ENCODE measurements around the gene AKAP6. TPM values are rescaled to one million over a fixed set of nuclear protein-coding genes. Genes with fewer than 3 reads are reported as not detected.

AKAP6 gene
- total RNA-seq, 1 experiment from 2014 or later, result 2.8 TPM

- CTCF ChIA-PET, result no interaction called here
- Mint-ChIP-seq H3K27me3 (ENCODE audit: unreplicated experiment) (no peaks in the 10 kb centered on the region), H3K27ac (ENCODE audit: unreplicated experiment) (no peak overlapping the region), H3K36me3 (ENCODE audit: insufficient read depth, unreplicated experiment) (no peaks in the 10 kb centered on the region), H3K9me3 (ENCODE audit: low read depth, unreplicated experiment) (no peaks in the 10 kb centered on the region), H3K4me1 (ENCODE audit: low read depth, unreplicated experiment) (no peaks in the 10 kb centered on the region), H3K4me3 (ENCODE audit: low read depth, unreplicated experiment) (no peak overlapping the region)
- no TSS peak for BruUV-seq (replicated peaks)
- DNase-seq, result no peak
- TF ChIP-seq CTCF (IDR thresholded peaks at IDR 0.05; ENCODE audit: unreplicated experiment), result no peak
- intact Hi-C loops (cut with micrococcal nuclease; ENCODE audit: unreplicated experiment), result no loop called here
These were observed 518.8 kb downstream of the AKAP6 start for GRCh38 chr14:32847867-32848266.

- Mint-ChIP-seq H3K4me3 (ENCODE audit: low read depth, unreplicated experiment) (no peak overlapping the region), H3K27me3 (ENCODE audit: unreplicated experiment) (no peaks in the 10 kb centered on the region), H3K4me1 (ENCODE audit: low read depth, unreplicated experiment) (no peaks in the 10 kb centered on the region), H3K36me3 (ENCODE audit: insufficient read depth, unreplicated experiment) (no peaks in the 10 kb centered on the region), H3K9me3 (ENCODE audit: low read depth, unreplicated experiment) (peaks cover 6% of the 10 kb centered on the region), H3K27ac (ENCODE audit: unreplicated experiment) (no peak overlapping the region)
- DNase-seq, result no peak
- BruUV-seq (replicated peaks), result no TSS peak
- TF ChIP-seq CTCF (IDR thresholded peaks at IDR 0.05; ENCODE audit: unreplicated experiment), result no peak
- intact Hi-C loops (cut with micrococcal nuclease; ENCODE audit: unreplicated experiment), result no loop called here
- CTCF ChIA-PET, result no interaction called here
These were observed 536.8 kb downstream of the AKAP6 start for GRCh38 chr14:32865827-32866376.

- Mint-ChIP-seq H3K36me3 (ENCODE audit: insufficient read depth, unreplicated experiment) (no peaks in the 10 kb centered on the region), H3K27ac (ENCODE audit: unreplicated experiment) (no peak overlapping the region), H3K27me3 (ENCODE audit: unreplicated experiment) (no peaks in the 10 kb centered on the region), H3K4me3 (ENCODE audit: low read depth, unreplicated experiment) (no peak overlapping the region), H3K9me3 (ENCODE audit: low read depth, unreplicated experiment) (peaks cover 7% of the 10 kb centered on the region), H3K4me1 (ENCODE audit: low read depth, unreplicated experiment) (no peaks in the 10 kb centered on the region)
- no peak for DNase-seq
- intact Hi-C loops (cut with micrococcal nuclease; ENCODE audit: unreplicated experiment), result no loop called here
- no peak for TF ChIP-seq CTCF (IDR thresholded peaks at IDR 0.05; ENCODE audit: unreplicated experiment)
- no TSS peak for BruUV-seq (replicated peaks)
- CTCF ChIA-PET, result no interaction called here
These were observed 554.1 kb downstream of the AKAP6 start for GRCh38 chr14:32883188-32883587.

Other genes with a start within 250 kb of the AKAP6 start
- gene RNU6-7, start 127.3 kb upstream of the AKAP6 start, total RNA-seq (2022), result not detected in 2 replicates
- gene RNU6-8, start 126.0 kb upstream of the AKAP6 start, total RNA-seq (2022), result not detected in 2 replicates